CD4-positive, alpha-beta T cell treated with Interleukin-6 for 4 hours (primary cell): ENCODE measurements around the gene SURF1.

Experiments
- DNase-seq: peaks from one replicate; pipeline ENCODE4 v3.0.0-alpha.2; 2020; ENCODE audit warnings: mixed read lengths

The SURF1 gene

GRCh38 chr9:133315997-133316396 is 40.3 kb downstream of the SURF1 start:
- DNase-seq: no peak

GRCh38 chr9:133309608-133310007 is 46.7 kb downstream of the SURF1 start:
- DNase-seq: no peak

GRCh38 chr9:133307301-133307700 is 49.0 kb downstream of the SURF1 start:
- DNase-seq: no peak

- no peak for DNase-seq
These were observed 49.8 kb downstream of the SURF1 start for GRCh38 chr9:133306242-133307204.

- no peak for DNase-seq
These were observed 50.6 kb downstream of the SURF1 start for GRCh38 chr9:133305731-133306130.

- no peak for DNase-seq
These were observed 51.6 kb downstream of the SURF1 start for GRCh38 chr9:133304477-133305377.

- DNase-seq: no peak
These were observed 52.2 kb downstream of the SURF1 start for GRCh38 chr9:133304158-133304470.

GRCh38 chr9:133303266-133304157 is 52.8 kb downstream of the SURF1 start:
- DNase-seq: no peak
